ENCODE results near the gene VEPH1. TPM values are rescaled to one million over a fixed set of nuclear protein-coding genes. Genes with fewer than 3 reads are reported as not detected.
A peak's percentile ranks its signal among the peaks of the same experiment; 100 is the strongest.

VEPH1 gene
- total RNA-seq, 1 experiment from 2014 or later: 35.1 TPM

- Mint-ChIP-seq H3K9me3 (ENCODE audit: low read depth, unreplicated experiment) (no peaks in the 10 kb centered on the region), H3K27me3 (ENCODE audit: unreplicated experiment) (no peaks in the 10 kb centered on the region), H3K4me1 (ENCODE audit: low read depth, unreplicated experiment) (peaks cover 16% of the 10 kb centered on the region), H3K36me3 (ENCODE audit: insufficient read depth, unreplicated experiment) (peaks cover 5% of the 10 kb centered on the region), H3K27ac (ENCODE audit: unreplicated experiment) (no peak overlapping the region), H3K4me3 (ENCODE audit: low read depth, unreplicated experiment) (no peak overlapping the region)
- BruUV-seq (replicated peaks): no TSS peak
- no peak for TF ChIP-seq CTCF (IDR thresholded peaks at IDR 0.05; ENCODE audit: unreplicated experiment)
- intact Hi-C loops (cut with micrococcal nuclease; ENCODE audit: unreplicated experiment): no loop called here
- CTCF ChIA-PET: no interaction called here
- no peak for DNase-seq
Observed at GRCh38 chr3:157409516-157409915, 93.7 kb downstream of the VEPH1 start.

- CTCF ChIA-PET: interaction anchor here (0.8 kb wide), 1 partner anchor 29 kb away, joined by 4 read pairs; no protein-coding TSS in a partner anchor
- Mint-ChIP-seq H3K4me1 (ENCODE audit: low read depth, unreplicated experiment) (peaks cover 16% of the 10 kb centered on the region), H3K4me3 (ENCODE audit: low read depth, unreplicated experiment) (no peak overlapping the region), H3K36me3 (ENCODE audit: insufficient read depth, unreplicated experiment) (peaks cover 5% of the 10 kb centered on the region), H3K27ac (ENCODE audit: unreplicated experiment) (no peak overlapping the region), H3K9me3 (ENCODE audit: low read depth, unreplicated experiment) (no peaks in the 10 kb centered on the region), H3K27me3 (ENCODE audit: unreplicated experiment) (no peaks in the 10 kb centered on the region)
- TF ChIP-seq CTCF (IDR thresholded peaks at IDR 0.05; ENCODE audit: unreplicated experiment): no peak
- BruUV-seq (replicated peaks): no TSS peak
- peak; percentile 61 for DNase-seq
- intact Hi-C loops (cut with micrococcal nuclease; ENCODE audit: unreplicated experiment): no loop called here
Observed at GRCh38 chr3:157408499-157409149, 94.6 kb downstream of the VEPH1 start.

- H3K9me3 Mint-ChIP-seq (ENCODE audit: low read depth, unreplicated experiment): no peaks in the 10 kb centered on the region
- TF ChIP-seq CTCF (IDR thresholded peaks at IDR 0.05; ENCODE audit: unreplicated experiment): no peak
- no TSS peak for BruUV-seq (replicated peaks)
- no peak overlapping the region for H3K4me3 Mint-ChIP-seq (ENCODE audit: low read depth, unreplicated experiment)
- H3K27me3 Mint-ChIP-seq (ENCODE audit: unreplicated experiment): no peaks in the 10 kb centered on the region
- H3K27ac Mint-ChIP-seq (ENCODE audit: unreplicated experiment): no peak overlapping the region
- no peak for DNase-seq
- intact Hi-C loops (cut with micrococcal nuclease; ENCODE audit: unreplicated experiment): no loop called here
- peaks cover 5% of the 10 kb centered on the region for H3K36me3 Mint-ChIP-seq (ENCODE audit: insufficient read depth, unreplicated experiment)
- H3K4me1 Mint-ChIP-seq (ENCODE audit: low read depth, unreplicated experiment): peaks cover 16% of the 10 kb centered on the region
- CTCF ChIA-PET: no interaction called here
Observed at GRCh38 chr3:157407769-157408168, 95.4 kb downstream of the VEPH1 start.

GRCh38 chr3:157406394-157406793 is 96.8 kb downstream of the VEPH1 start:
- DNase-seq: no peak
- no TSS peak for BruUV-seq (replicated peaks)
- Mint-ChIP-seq H3K9me3 (ENCODE audit: low read depth, unreplicated experiment) (no peaks in the 10 kb centered on the region), H3K27ac (ENCODE audit: unreplicated experiment) (no peak overlapping the region), H3K4me3 (ENCODE audit: low read depth, unreplicated experiment) (no peak overlapping the region), H3K36me3 (ENCODE audit: insufficient read depth, unreplicated experiment) (no peaks in the 10 kb centered on the region), H3K4me1 (ENCODE audit: low read depth, unreplicated experiment) (peaks cover 16% of the 10 kb centered on the region), H3K27me3 (ENCODE audit: unreplicated experiment) (no peaks in the 10 kb centered on the region)
- TF ChIP-seq CTCF (IDR thresholded peaks at IDR 0.05; ENCODE audit: unreplicated experiment): no peak
- CTCF ChIA-PET: interaction anchor here (0.9 kb wide), 1 partner anchor 19 kb away, joined by 3 read pairs; no protein-coding TSS in a partner anchor
- intact Hi-C loops (cut with micrococcal nuclease; ENCODE audit: unreplicated experiment): no loop called here
